Activated CD4-positive, alpha-beta T cell treated with anti-CD3 and anti-CD28 coated beads, Interleukin-2, amount 50 U/mL, for 48 hours (primary cell): ENCODE results near the gene ACOT11.
"Not testable (repeated sequence)": the region's sequence is repeated elsewhere in the genome, so short reads cannot be mapped to it uniquely, and the experiment has no call there.

ENCODE experiments used
- DNase-seq, 2 experiments: peaks; one replicate each; pipeline ENCODE4 v3.0.0-alpha.2; 2020

The ACOT11 gene

GRCh38 chr1:54611621-54612020 is 63.6 kb downstream of the ACOT11 start:
- no peak for DNase-seq

GRCh38 chr1:54614024-54614423 is 66.0 kb downstream of the ACOT11 start:
- no peak for DNase-seq

GRCh38 chr1:54614563-54614962 is 66.5 kb downstream of the ACOT11 start:
- no peak for DNase-seq

DNA sequence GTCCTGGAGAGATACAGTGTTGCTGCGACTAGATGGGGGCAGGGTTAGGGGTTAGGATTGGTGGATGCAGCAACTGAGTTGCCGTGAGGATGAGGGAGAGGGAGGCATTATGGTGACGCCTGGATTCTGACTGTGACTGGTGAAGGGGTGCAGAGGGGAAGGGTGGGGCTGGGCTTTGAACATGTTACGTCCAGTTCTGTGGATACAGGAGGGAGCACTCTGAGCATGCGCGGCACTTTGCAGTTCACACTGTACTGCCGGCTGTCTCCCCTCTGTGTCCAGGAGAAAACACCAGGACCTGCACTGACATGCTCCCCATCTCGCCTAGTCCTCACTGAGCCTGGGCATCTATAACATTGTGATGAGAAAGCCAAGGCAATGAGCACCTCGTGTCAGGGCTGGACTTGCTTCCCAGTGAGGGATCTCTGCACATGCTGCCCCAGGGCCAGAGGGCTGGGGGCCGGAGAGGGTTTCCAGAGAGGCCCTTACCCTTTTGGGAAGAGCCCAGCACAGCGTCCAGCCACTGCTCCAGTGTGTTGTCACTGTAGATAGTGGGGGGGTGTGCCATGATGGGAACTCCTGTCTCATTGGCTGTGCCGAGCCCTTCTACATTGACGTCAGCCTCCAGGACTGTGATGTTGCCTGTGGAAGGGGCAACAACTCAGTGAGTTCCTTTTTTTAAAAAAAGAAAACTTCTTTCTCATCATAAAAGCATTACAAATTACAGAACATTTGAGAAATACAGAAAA is 67.7 kb downstream of the ACOT11 start:
- DNase-seq: no peak

GRCh38 chr1:54619749-54620148 is 71.7 kb downstream of the ACOT11 start:
- DNase-seq: no peak

DNA sequence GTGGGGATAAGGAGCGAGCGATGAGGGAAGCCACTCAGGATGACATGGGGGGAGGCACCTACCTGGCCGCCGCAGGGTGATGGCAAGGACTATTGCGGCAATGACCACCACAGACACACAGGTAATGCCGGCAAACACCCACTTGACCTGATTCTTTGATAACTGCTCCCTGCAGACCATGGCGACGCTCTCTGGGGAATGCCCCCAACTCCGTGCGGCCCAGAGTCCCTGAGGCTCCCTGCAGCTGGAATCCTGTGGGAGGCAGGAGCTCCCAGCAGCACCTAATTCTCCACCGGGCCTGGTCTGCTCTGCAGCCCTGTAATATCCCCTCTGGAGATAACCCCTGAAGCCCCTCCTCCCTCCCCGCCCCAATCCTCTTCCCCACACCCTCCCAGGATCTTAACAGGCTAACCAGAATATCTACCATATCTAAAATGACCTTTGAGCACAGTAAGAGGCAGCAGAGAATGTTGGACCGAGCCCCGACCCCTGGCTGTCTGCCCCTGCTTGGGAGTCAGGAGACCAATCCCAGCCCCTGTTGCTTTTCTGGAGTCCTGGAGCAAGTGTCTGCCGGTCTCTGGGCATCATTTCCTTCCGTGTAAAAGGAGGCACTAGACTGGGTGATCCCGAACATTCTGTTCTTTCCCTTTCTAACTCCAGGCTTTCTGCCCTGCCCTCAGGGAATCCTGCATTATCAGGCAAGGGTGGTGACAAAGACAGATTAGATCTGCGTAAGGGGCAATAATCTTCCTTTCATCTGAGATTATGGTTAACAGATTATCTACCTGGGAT is 75.4 kb downstream of the ACOT11 start, which contains the start of gene FAM151A:
Gene FAM151A, minus strand, starts transcription at position 310 of the 792 bp plus-strand sequence. Its CDS starts 130 bp downstream, at position 180.
- DNase-seq: no peak

- DNase-seq: no peak
Observed at GRCh38 chr1:54624466-54625464, 76.7 kb downstream of the ACOT11 start.

- no peak for DNase-seq
Observed at GRCh38 chr1:54627196-54627595, 79.2 kb downstream of the ACOT11 start.

DNA sequence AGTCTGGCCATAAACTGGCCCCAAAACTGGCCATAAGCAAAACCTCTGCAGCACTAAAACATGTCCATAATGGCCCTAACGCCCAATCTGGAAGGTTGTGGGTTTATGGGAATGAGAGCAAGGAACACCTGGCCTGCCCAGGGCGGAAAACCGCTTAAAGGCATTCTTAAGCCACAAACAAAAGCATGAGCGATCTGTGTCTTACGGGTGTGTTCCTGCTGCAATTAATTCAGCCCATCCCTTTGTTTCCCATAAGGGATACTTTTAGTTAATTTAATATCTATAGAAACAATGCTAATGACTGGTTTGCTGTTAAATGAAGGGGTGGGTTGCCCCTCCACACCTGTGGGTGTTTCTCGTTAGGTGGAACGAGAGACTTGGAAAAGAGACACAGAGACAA is 87.8 kb downstream of the ACOT11 start:
- not testable (repeated sequence) for DNase-seq

GRCh38 chr1:54636461-54637446 is 88.7 kb downstream of the ACOT11 start:
- DNase-seq: not testable (repeated sequence)

GRCh38 chr1:54640361-54640760 is 92.3 kb downstream of the ACOT11 start:
- no peak for DNase-seq

DNA sequence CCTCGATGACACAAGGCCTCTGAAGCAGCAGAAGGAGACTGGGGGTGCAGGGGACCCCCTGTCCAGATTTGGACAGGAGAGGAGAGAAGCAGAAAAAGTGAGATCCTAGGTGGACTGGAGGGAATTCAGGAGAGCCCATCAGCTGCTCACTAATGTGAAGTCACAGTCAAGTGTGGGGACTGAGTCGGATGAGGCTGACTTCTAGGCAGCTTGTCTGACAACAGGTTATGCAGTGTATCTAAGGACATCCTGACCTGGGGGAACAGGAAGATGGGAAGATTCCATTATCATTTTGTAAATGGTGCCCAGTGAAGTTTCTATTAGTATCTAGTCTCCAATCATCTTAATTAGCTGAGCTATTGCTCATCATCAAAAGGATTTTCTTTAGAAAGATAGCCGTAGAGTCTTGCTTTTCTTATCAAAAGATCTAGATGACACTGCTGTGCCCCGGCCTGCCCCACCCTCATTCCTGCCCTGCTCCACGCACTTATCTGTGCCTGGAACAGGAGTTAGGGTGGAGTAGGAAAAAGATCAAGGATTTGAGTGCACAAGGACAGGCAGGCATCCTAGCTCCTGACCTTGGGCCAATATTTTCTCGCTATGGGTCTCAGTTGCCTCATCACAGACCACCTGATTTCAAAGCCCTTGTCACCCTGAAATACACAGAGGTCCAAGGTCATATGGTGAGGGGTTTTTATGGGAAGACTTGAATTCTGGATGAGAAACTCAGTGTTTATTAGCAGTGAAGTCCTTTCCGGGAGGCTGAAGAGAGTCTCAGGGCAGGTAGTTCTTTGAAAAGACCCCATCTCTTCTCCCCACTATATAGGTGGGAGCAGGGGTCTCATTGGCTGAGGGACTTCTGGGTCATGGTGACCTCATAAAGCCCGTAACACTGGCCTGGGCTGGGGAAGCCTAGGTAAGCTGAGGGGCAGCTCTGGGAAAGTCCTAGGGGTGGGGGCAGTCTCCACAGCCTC is 93.1 kb downstream of the ACOT11 start, which contains the start of gene MROH7:
Gene MROH7, plus strand, starts transcription at position 924 of the 974 bp plus-strand sequence. CDS start 11,141 bp downstream, outside the sequence.
- DNase-seq: no peak

DNA sequence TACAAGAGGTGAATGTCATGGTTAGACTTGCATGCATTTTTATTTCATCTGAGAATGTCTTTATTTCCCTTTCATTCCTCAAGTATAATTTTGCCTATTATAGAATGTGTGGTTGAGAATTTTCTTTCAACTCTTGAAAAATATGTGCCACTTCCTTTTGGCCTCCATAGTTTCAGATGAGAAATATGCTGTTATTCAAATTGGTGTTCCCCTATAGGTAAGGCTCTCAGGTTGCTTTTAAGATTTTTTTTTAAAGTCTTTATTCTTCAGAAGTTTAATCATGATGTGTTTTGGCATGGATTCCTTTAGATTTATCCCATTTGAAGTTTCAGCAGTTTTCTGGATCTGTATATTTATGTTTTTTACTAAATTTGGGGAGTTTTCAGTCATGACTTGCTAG is 95.7 kb downstream of the ACOT11 start:
- no peak for DNase-seq

DNA sequence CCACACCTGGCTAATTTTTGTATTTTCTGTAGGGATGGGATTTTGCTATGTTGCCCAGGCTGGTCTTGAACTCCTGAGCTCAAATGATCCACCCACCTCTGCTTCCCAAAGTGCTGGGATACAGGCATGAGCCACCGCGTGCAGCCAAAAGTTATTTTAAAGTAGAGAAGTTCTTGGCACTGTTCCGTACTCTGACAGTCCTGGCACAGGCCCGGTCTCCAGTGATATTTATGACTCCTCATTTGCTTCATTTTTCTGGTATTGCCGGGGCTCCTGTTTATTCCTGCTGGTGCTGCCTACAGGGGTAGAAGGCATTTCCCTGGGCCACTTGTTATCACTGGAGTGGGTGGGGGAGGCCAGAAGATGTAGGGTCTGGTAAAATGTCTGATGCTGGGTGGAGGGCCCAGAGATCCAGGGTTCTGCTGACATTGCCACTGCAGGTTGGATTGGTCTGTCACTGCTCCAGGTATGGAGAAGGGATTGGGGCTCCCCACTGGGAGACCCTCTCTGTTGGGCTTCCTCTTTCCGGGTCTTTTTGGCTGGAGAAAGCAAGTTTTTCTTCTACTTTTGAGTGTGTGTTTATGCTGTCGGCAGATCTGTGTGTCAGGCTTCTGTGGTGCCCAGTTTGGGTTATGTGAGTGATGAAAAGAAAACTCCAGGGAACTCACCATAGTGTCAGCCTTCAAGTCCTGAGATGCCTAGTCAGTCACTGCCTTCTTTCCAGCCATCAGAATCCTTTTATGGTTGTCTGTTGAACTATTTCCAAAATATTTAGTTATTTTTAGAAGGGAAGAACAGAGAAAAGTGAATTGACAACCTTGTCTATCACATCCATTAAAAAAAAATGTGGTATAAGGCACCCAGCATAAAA is 98.0 kb downstream of the ACOT11 start:
- no peak for DNase-seq

GRCh38 chr1:54649130-54649898 is 101.3 kb downstream of the ACOT11 start:
- no peak for DNase-seq

GRCh38 chr1:54649921-54650320 is 101.9 kb downstream of the ACOT11 start:
- no peak for DNase-seq

DNA sequence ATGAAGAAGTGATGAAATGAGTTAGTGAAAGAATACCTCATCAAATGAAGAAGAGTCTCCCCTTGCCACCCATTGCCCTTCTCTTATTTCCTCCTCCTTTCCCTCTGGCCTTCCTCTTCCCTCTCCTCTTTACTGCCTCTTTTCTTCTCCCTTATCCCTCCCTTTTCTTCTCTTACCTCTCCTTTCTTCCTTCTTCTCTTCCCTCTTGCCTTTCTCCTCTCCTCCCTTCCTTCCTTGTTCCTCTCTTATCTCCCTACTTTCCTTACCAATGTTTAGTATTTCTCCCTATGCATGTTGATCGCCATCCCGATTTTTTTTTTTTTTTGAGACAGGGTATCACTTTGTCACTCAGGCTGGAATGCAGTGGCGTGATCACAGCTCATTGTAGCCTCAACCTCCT is 102.4 kb downstream of the ACOT11 start:
- no peak for DNase-seq

DNA sequence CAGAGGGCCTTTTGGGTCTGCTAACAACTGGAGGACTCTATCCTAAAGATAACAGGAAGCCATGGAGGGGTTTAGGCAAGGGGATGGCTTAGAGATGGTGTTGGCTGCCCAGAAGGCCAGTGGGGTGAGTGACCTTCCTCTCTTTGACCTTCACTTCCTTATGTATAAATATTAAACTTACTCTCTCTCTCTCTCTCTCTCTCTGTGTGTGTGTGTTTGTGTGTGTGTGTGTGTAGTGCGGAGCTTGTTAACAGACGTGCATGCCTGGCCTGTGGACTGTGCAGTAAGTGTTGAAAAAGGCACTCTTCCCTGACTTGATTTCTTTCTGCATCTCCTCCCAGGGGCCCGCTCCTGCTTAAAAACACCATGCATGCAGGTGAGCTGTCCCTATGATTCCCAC is 103.6 kb downstream of the ACOT11 start:
- no peak for DNase-seq
